IMR-90 (cell line): Measurements from ENCODE around the gene STRIP1.

ENCODE experiments used
- BHLHE40 ChIP-seq: fragments of 150-350 bp; IDR thresholded peaks from 2 replicates; pipeline ENCODE4 v1.6.1; 2016; ENCODE audit warnings: mild to moderate bottlenecking, low read depth, low read length
- CEBPB ChIP-seq: IDR thresholded peaks from 2 replicates; pipeline ENCODE4 v1.6.1; 2012; ENCODE audit warnings: low read depth, low read length, improper control_type of control experiment
- CTCF ChIP-seq: conservative IDR thresholded peaks from 2 replicates; pipeline ENCODE4 v1.5.1; 2012; ENCODE audit warnings: mild to moderate bottlenecking, low read depth, low read length, improper control_type of control experiment
- FOS ChIP-seq: fragments of 150-350 bp; IDR thresholded peaks from 2 replicates; pipeline ENCODE4 v1.6.1; 2016; ENCODE audit warnings: low read depth, low read length
- MAFK ChIP-seq: IDR thresholded peaks from 2 replicates; pipeline ENCODE4 v1.6.1; 2012; ENCODE audit warnings: low read depth, low read length, improper control_type of control experiment
- MAZ ChIP-seq: IDR thresholded peaks from 2 replicates; pipeline ENCODE4 v1.6.1; 2012; ENCODE audit warnings: low read depth, mild to moderate bottlenecking, low read length, improper control_type of control experiment, moderate library complexity, borderline replicate concordance
- MXI1 ChIP-seq: IDR thresholded peaks from 2 replicates; pipeline ENCODE4 v1.6.1; 2012; ENCODE audit warnings: low read depth, mild to moderate bottlenecking, low read length, moderate library complexity, borderline replicate concordance
- NFE2L2 ChIP-seq: fragments of 150-350 bp; IDR thresholded peaks from 2 replicates; pipeline ENCODE4 v1.6.1; 2016; ENCODE audit warnings: low read depth, mild to moderate bottlenecking, low read length
- POLR2A ChIP-seq: IDR thresholded peaks from 2 replicates; pipeline ENCODE4 v1.6.1; 2012; ENCODE audit warnings: mild to moderate bottlenecking, low read depth, low read length
- RAD21 ChIP-seq: IDR thresholded peaks from 2 replicates; pipeline ENCODE4 v1.6.1; 2012; ENCODE audit warnings: low read length, improper control_type of control experiment
- RFX5 ChIP-seq: IDR thresholded peaks from 2 replicates; pipeline ENCODE4 v1.8.0; 2012; ENCODE audit warnings: low read depth, mild to moderate bottlenecking, low read length, moderate library complexity
- SMC3 ChIP-seq: fragments of 150-350 bp; IDR thresholded peaks from 2 replicates; pipeline ENCODE4 v1.6.1; 2016; ENCODE audit warnings: low read depth, mild to moderate bottlenecking, antibody characterized with exemption, low read length, moderate library complexity
- TF ChIP-seq, protein P1 (sequence below): fragments of 150-350 bp; IDR thresholded peaks from 2 replicates; pipeline ENCODE4 v1.6.1; 2016; ENCODE audit warnings: low read depth, mild to moderate bottlenecking, low read length, moderate library complexity, borderline replicate concordance

- TF ChIP-seq MAFK (no peak), CTCF (no peak), POLR2A (no peak), BHLHE40 (no peak), MAZ (no peak), RAD21 (no peak), RFX5 (no peak), SMC3 (no peak), FOS (no peak), CEBPB (no peak), MXI1 (no peak), NFE2L2 (no peak)
- TF ChIP-seq, protein P1, sequence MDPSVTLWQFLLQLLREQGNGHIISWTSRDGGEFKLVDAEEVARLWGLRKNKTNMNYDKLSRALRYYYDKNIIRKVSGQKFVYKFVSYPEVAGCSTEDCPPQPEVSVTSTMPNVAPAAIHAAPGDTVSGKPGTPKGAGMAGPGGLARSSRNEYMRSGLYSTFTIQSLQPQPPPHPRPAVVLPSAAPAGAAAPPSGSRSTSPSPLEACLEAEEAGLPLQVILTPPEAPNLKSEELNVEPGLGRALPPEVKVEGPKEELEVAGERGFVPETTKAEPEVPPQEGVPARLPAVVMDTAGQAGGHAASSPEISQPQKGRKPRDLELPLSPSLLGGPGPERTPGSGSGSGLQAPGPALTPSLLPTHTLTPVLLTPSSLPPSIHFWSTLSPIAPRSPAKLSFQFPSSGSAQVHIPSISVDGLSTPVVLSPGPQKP: no peak
Measured at GRCh38 chr1:110100335-110100734, 65.9 kb downstream of the STRIP1 start.
